Measurements from ENCODE around the gene CGB1. TPM values are rescaled to one million over a fixed set of nuclear protein-coding genes. Genes with fewer than 3 reads are reported as not detected.

CGB1 gene
- total and polyA plus RNA-seq, 7 donors, result not detected

DNA sequence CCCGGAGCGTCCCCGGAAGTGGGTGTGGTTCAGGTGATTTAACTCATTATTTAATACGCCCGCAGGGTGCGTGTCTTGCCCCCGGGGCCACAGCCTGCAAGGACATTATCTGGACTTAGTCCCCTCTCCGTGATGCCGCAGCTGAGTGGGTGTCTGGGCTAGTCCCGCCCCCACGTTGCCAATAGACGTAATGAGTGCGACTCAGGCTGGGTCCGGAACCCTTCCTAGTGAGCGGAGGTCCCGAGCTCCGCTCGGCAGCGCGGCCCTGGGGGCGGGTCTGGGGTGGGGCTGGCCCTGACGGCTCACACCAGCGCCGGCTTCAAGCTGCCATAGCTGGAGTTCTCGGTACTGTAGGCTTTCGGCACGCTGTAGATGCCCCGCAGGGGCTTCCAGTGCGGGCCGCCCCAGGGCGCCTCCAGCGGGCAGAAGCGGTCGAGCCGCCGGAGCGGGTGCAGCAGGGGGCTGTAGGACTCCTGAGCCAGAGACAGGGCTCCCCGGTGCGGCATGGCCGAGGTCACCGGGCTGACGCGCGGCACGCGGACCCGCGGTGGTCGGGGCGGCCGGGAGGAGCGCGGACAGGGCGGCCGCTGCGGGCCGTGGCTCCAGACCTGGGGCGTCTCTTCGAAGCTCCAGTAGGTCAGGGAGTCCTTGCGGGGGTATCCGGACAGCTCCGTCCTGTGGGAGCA, 18.9 kb downstream of the CGB1 start:
- H3K9me3 ChIP-seq, result no peaks in the 10 kb centered on the region
- intact Hi-C loops (cut with DNase I), result no loop called here
- ATAC-seq, result peak; percentile 71 to 78 (median 75)
- peaks cover 7% of the 10 kb centered on the region for H3K4me1 ChIP-seq
- TF ChIP-seq, protein P1, sequence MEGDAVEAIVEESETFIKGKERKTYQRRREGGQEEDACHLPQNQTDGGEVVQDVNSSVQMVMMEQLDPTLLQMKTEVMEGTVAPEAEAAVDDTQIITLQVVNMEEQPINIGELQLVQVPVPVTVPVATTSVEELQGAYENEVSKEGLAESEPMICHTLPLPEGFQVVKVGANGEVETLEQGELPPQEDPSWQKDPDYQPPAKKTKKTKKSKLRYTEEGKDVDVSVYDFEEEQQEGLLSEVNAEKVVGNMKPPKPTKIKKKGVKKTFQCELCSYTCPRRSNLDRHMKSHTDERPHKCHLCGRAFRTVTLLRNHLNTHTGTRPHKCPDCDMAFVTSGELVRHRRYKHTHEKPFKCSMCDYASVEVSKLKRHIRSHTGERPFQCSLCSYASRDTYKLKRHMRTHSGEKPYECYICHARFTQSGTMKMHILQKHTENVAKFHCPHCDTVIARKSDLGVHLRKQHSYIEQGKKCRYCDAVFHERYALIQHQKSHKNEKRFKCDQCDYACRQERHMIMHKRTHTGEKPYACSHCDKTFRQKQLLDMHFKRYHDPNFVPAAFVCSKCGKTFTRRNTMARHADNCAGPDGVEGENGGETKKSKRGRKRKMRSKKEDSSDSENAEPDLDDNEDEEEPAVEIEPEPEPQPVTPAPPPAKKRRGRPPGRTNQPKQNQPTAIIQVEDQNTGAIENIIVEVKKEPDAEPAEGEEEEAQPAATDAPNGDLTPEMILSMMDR (IDR thresholded peaks at IDR 0.05), result peak; percentile 50
- peak; percentile 62 to 80 for DNase-seq
- 0 to 1% (median 1%) methylated on average over 59 to 62 of the region's 62 CpGs for WGBS, 3 donors
- H3K4me3 ChIP-seq, result peak overlapping the region; percentile 66
- no peak overlapping the region for H3K27ac ChIP-seq
- H3K36me3 ChIP-seq (ENCODE audit: insufficient read depth in 1 of 2, low read depth in 1 of 2), result peaks cover 12 to 29% of the 10 kb centered on the region in 2 donors
- no peaks in the 10 kb centered on the region for H3K27me3 ChIP-seq (ENCODE audit: insufficient read depth in 3 of 3, low read length in 2 of 3)

DNA sequence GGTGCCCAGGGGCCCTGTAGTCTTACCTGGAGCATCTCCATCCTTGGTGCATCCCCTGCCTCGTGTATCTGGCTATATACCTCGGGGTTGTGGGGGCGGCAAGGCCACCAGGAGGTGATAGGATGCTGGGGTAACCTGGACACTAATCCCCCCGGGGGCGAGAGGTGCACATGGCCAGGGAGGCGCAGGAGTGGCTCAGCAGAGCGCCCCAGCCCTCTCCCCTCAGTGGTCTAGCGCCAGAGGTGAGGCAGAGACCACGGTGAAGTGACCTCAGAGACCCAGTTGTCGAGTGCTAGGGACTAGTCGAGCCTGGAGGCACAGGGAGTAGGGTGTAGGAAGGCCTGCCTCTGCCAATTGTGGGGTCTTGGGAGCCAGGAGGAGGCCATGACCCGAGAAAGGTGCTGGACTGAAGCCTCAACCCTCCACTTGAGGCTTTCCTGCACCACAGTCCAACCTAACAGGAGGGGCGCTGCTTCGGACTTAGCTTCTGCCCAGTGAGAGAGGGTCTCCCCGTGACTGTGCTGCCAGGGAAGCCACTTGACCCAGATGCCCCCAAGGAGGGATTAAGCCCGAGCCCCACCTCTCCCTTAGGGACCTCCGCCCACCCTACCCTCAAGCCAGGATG, 19.5 kb downstream of the CGB1 start, which contains the start of gene LHB:
Gene LHB, minus strand, starts transcription at position 51 of the 625 bp plus-strand sequence. Its CDS starts 10 bp downstream, at position 41.
- Histone ChIP-seq H3K4me1 (peaks cover 7% of the 10 kb centered on the region), H3K4me3 (peak within 1 kb of the TSS; percentile 66), H3K27me3 (ENCODE audit: insufficient read depth in 3 of 3, low read length in 2 of 3) (no peaks in the 10 kb centered on the region), H3K36me3 (ENCODE audit: insufficient read depth in 1 of 2, low read depth in 1 of 2) (peaks cover 12 to 34% of the 10 kb centered on the region in 2 donors), H3K27ac (no peak within 1 kb of the TSS), H3K9me3 (no peaks in the 10 kb centered on the region)
- TF ChIP-seq, protein P1 (IDR thresholded peaks at IDR 0.05), result no peak
- no peak for DNase-seq
- ATAC-seq, result no peak
- intact Hi-C loops (cut with DNase I), result no loop called here
- WGBS, 3 donors, result 67 to 69% (median 67%) methylated on average over 16 to 17 of the region's 17 CpGs

- TF ChIP-seq, protein P1 (IDR thresholded peaks at IDR 0.05), result no peak
- Histone ChIP-seq H3K27me3 (ENCODE audit: insufficient read depth in 3 of 3, low read length in 2 of 3) (no peaks in the 10 kb centered on the region), H3K27ac (no peak overlapping the region), H3K36me3 (ENCODE audit: insufficient read depth in 1 of 2, low read depth in 1 of 2) (peaks cover 12 to 43% of the 10 kb centered on the region in 2 donors), H3K4me3 (no peak overlapping the region), H3K4me1 (peaks cover 7% of the 10 kb centered on the region), H3K9me3 (no peaks in the 10 kb centered on the region)
- DNase-seq (no peak), ATAC-seq (no peak)
- 90 to 96% (median 94%) methylated on average over 23 to 26 of the region's 29 CpGs for WGBS, 3 donors
- intact Hi-C loops (cut with DNase I), result no loop called here
These were observed 20.4 kb downstream of the CGB1 start for GRCh38 chr19:49016067-49016839.

DNA sequence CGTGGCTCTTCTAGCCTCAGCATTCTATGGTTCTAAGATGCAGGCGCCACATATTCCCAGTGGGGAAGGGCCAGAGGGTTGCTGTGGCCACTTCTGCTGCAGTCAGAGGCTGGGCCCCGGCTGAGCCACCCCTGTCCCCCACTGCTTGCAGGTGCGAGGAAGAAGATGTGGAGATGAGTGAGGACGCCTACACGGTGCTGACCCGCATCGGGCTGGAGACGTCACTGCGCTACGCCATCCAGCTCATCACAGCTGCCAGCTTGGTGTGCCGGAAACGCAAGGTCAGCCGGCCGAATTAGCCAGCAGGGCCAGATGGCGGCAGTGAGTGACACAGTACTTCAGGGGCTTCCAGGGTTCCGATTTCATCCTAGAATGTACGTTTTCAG, 21.8 kb downstream of the CGB1 start:
- intact Hi-C loops (cut with DNase I), result loop anchor here in 1 of 2 donors (5.0 kb wide), 1 partner anchor 42 kb away; the partner anchor contains the start of gene CGB7
- Histone ChIP-seq H3K27ac (no peak overlapping the region), H3K27me3 (ENCODE audit: insufficient read depth in 3 of 3, low read length in 2 of 3) (no peaks in the 10 kb centered on the region), H3K4me3 (no peak overlapping the region), H3K4me1 (peaks cover 7% of the 10 kb centered on the region), H3K9me3 (no peaks in the 10 kb centered on the region), H3K36me3 (ENCODE audit: insufficient read depth in 1 of 2, low read depth in 1 of 2) (peaks cover 17 to 57% of the 10 kb centered on the region in 2 donors)
- no peak for ATAC-seq
- TF ChIP-seq, protein P1 (IDR thresholded peaks at IDR 0.05), result no peak
- no peak for DNase-seq
- 90 to 95% (median 91%) methylated on average over 18 of the region's 18 CpGs for WGBS, 3 donors

Measured in psoas muscle (tissue), 8 donors.